ENCODE measurements around the gene LPP.

GRCh38 chr3:188913084-188913483, 759.1 kb downstream of the LPP start:
- no peak for TF ChIP-seq CTCF (IDR thresholded peaks at IDR 0.05)
- TF ChIP-seq POLR2A (IDR thresholded peaks at IDR 0.05) = no peak

Data from Peyer's patch (tissue), 4 donors.